IPS DF 4.7 (cell line): ENCODE results near the gene COPE.
"Not testable (repeated sequence)": the region's sequence is repeated elsewhere in the genome, so short reads cannot be mapped to it uniquely, and the experiment has no call there.

Experiments used
- DNase-seq: peaks from one replicate; pipeline ENCODE4 v3.0.0-alpha.2; 2013; ENCODE audit warnings: low spot score; ENCODE audit errors: extremely low read depth

COPE gene

DNA sequence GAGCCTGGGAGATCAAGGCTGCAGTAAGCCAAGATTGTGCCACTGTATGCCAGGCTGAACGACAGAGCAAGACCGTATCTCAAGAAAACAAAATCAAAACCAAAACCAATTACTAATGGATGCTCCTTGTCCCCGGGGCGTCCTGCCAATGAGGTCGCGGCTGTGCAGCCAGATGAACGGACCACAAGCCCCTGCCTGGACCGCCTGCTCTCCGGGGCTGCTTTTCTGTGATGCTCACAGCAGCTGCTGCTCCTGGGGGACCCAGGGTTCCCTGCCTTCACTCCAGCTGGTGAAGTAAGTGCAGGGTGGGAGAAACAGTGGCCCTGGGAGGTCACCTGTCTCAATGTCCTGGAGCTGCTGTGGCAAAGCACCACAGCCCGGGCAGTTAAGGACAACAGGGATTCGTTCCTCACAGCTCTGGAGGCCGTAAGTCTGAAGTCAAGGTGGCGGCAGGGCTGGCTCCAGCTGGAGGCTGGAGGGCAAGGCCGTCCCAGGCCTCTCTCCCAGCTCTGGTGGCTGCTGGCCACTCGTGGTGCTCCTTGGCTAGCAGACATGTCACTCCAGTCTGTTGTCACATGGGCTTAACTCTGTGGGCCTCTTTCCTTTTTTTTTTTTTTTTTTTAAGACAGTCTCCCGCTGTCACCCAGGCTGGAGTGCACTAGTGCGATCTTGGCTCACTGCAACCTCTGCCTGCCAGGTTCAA lies 10.1 kb downstream of the COPE start:
- no peak for DNase-seq

DNA sequence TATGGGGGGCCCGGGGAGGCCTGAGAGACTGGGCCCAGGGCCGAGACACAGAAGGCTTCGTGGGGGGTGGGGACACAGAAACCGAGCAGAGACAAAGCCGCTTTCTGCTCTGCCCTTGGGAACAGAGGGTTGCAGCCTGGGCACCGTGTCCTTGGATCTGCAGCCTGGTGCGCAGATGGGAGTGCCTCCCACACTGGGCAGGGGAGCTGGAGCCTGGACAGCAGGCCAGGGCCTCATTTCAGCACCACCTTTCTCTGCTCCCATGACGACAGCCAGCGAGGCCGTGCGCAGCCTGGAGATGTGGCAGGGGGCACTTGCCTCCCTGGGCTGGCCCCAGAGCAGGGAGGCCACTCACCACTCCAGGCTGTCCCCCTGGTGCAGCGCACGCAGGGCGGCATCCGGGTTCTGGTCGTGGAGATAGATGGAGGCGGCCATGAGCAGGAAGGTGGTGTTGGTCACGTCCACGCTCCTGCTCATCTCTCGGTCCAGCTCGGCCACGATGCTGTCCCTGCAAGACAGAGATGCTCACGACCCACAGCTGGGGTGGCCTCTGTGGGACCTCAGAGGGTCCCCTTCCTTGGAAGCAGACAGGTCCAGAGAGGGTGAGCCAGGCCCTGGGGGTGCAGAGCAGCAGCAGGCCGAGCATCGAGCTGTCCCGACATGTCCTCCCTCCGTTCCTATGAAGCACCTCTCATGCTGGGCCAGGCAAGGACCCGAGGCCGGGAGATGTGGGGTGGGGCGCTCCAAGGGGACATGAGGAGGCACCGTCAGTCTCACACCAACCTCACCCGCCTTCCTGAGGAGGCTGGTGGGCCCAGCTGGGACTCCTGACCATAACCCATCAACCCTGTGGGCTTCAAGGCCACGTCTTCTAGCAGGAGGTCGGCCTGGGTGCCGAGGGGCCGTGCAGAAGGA lies 12.3 kb downstream of the COPE start:
- DNase-seq = no peak

DNA sequence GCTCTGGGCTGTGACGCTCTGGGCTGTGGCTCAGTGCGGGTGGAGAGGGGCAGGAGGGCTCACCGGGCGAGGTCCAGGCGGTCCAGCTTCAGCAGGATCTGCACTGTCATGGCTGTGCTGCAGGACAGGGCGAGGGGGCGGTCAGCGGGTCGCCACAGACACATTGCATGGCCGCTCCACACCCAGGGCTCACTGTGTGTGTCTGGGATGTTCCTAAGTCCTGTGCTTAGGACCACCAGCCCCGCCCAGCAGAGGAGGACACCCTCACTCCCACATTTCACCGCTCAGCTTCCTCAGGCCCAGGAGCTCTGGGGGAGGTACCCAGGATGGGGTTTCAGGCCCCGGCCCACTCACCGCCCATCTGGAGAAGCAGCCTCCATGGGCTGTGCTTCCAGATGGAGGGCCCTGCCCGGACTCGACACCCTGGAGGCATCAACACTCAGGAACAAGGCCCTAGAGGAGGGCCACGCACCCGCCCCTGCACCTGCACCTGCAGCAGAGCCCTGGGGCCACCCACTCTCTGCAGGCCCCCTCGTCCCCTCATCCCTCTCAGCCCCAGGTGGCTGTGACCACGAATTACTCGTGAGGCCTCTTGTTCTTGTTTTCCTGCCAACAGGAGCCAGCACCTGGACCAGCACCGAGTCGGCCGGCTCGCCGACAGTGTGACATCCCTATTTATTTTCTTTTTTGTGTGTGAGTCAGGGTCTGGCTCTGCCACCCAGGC lies 13.5 kb downstream of the COPE start:
- DNase-seq = no peak

DNA sequence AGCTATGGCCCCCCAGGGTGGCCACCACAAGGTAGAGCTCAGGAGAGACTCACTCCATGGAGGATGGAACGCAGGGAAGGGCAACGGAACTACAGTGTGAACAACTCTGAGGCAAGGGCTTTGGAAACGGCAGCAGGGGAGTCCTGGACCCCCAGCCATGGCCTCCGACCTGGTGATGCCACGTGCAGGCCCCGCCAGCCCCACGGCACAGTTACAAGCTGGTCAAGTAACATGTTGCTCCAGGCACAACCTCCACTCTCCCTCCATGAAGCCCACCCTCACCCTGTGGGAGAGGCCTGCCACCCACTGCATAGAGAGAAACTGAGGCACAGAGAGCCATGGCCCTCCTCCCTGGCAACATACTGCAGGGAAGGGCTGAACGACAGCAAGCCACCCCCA lies 14.1 kb downstream of the COPE start:
- DNase-seq = no peak

DNA sequence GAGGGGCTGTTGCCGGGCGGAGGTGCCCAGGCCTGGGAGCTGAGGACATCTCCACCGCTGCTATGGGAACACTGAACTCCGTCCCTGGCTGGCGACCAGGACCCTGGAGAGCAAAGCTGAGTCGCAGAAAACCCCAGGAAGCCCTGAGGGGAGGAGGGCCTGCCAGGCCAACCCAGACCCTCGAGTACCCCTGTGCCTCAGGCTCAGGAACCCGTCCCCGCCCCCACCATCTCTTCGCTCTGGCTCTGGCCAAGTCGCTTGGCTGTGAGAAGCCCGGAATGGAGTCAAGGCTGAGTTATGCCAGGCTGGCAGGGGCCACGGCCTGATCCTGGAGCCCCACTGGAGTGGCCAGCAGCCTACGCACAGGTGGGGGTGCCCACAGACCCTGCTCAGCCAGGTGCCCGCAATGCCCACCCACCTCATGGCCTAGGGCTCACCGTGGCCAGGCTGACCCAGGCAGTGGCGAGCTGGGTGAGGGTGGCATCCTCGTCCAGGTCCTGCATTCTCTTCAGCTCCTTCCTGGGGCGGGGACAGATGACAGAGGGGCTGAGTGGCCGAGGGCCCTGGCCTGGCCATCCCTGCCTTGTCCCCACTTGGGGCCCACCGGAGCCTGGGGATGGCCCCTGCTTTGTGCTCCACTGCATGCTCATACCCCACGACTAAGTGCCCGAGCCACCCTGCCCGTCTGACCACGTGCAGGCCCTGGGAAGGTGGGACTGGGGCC lies 14.7 kb downstream of the COPE start:
- no peak for DNase-seq

DNA sequence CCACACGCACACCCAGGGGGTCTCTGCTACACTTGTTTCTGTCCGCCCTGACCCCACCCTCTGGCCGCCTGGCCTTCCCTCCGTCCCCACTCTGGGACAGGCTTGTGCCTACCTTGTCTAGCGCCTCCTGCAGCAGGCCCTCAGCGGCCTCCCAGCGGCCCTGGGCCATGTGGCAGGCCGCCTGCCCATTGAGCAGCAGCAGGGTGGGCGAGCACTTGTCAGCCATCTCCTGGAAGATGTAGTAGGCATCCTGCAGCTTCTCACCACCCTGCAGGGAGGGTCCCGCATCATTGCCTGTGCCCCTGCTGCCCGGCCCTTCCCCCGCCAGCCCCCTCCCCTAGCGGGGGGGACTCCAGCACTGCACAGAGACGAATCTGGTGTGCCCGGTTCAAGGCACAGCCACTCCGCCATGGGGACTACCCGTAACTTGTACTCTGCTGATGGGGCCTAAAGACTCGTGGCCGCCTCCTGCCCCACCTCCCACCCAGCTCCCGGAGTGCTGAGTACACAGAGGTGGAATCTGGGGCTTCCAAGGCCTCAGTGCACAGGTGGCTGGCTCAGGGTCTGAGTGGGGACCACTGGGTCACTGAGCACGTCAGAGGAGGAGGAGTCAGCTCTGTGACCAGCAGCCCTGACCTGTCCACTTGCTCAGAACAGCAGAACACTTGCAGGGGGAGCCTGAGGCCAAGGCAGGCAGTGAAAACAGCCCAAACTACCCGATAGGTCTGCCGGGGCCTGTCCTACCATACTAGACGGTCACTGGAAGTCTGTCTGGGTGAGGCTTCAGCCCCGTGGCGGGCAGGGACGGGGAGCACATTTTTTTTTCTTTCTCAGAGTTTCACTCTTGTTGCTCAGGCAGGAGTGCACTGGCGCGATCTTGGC lies 15.8 kb downstream of the COPE start:
- no peak for DNase-seq

DNA sequence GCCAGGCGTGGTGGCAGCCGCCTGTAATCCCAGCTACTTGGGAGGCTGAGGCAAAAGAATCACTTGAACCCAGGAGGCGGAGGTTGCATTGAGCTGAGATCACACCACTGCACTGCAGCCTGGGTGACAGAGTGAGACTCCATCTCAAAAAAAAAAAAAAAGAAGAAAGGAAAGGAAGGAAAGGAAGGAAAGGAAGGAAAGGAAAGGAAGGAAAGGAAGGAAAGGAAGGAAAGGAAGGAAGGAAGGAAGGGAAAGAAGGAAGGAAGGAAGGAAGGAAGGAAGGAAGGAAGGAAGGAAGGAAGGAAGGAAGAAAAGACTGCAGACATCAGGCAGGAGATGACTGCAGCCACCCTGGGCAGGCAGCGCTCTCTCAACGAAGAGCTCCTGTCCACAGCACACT lies 16.7 kb downstream of the COPE start:
- DNase-seq = not testable (repeated sequence)

DNA sequence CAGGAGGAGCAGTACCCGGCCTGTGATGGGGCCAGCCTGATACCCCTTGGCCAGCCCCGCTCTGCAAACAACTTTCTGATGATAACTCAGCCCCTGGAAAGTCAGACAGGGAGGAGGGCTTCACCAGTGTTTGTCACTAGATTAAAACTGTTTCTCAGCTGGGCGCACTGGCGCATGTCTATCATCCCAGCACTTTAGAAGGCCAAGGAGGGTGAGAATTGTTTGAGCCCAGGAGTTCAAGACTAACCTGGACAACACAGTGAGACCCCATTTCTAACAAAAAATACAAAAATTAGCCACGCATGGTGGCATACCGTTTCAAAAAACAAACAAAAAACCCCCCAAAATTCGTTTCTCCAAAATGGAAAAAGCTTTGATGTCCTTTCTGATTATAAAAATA lies 17.7 kb downstream of the COPE start:
- no peak for DNase-seq

DNA sequence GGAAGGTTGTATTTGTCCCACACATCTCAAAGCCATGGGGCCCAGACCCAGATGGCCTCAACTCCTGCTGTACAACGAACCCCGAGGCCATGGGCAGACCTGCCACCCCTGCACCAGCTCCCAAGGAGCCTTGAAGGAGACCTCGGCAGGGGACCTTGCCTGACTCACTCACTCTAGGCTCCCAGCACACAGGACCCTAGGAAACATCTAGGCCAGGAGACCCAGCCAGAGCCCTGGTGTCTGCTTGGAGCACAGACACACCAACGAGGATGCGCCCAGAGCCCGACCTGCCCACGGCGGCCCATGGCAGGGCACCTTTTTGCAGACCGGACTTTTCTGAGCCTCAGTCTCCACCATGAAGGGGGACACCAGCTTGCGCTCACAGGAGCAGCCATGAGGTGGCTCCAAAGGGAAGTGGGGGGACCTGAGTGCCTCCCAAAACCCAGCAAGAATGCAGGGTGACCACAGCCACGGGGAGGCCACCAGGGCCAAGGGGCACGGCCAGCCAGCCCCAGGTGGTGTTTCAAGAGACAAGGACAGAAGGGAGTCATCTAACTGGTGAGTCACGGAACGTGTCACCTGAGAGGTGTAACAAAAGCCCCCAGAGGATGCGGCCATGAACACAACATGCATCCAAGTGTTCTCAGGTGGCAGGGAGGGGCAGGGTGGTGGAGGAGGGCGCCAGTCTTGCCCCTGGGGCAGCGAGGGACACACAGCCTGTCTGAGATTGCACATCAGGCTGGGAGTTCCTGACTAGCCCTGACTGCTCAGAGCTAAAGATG lies 18.3 kb downstream of the COPE start:
- DNase-seq = no peak

DNA sequence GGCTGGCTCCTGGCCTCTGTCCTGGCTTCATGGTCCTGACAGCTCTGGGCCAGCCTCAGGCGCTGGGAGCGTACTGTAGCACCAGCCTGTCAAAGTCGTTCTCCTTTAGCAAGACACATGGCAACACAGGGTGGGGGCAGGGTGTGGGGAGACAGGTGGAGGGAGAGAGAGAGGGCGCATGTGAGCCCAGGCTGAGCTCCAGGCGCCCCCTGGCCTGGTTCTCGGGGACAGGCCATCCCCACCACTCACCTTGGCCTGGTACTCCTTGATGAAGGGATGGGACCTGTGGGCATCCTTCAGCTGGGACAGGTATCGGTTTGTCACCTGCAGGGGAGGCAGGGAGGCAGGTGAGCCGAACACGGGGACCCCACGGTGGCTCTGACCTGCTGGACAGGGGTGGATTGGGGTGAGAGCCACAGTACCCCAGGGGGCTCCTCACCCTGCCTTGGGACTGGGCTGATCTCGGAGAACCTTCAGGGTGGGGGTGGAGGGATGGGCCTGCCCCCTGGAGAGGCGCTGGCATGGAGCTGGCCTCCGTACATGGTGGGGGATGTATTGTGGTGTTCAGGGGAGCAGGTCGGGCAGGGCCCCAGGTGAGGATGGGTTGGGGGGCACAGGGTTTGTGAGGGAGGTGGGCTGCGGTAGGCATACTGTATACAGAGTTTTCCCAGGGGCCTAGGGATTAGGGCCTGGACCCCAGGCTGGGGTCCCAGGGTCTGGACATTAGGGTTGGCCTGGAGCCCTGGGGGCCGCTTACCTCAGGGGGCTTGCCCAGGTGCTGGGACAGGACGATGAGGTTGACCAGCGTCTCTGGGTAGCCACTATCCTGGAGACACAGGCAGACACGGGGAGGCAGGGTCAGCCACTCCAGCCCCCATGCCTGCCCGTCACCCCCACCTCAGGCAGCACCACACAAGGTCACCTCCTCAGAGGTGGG lies 19.3 kb downstream of the COPE start:
- no peak for DNase-seq

DNA sequence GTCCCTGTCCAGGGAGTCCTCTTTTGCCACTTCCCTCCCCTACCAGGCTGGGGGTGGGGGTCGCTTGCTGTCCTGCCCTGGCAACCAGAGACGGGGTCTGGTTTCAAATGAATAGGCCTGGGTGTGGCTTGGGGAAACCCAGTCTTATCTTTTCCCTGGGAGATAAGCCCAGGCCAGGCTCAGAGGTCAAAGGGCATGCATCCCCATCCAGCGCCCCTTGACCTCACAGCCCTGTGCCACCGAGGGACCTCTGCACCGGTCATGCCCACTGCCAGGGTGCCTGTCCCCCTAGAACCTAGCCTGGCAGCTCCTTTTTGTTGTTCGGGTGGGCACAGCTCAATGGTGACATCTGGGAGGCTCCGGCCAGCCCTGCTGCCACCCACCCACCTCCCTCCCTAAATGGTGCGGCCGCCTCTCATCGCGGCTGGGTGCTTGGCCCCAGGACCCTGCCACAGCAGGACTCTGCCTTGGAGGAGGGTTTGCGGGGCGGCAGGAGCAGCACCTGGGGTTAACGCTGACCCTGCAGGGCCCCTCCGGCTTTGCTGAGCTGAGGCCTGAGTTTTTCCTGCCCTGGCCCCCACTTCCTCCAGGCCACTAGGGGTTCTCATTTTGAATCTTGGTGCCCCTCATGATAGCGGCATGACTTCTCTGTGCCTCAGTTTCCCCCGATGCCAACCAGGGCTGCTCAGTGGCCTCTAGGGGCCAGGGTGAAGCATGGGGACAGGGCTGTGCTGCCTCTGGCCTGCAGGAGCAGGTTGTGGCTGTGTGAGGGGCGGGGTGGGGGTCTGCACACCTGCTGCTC lies 20.4 kb downstream of the COPE start:
- DNase-seq = no peak

DNA sequence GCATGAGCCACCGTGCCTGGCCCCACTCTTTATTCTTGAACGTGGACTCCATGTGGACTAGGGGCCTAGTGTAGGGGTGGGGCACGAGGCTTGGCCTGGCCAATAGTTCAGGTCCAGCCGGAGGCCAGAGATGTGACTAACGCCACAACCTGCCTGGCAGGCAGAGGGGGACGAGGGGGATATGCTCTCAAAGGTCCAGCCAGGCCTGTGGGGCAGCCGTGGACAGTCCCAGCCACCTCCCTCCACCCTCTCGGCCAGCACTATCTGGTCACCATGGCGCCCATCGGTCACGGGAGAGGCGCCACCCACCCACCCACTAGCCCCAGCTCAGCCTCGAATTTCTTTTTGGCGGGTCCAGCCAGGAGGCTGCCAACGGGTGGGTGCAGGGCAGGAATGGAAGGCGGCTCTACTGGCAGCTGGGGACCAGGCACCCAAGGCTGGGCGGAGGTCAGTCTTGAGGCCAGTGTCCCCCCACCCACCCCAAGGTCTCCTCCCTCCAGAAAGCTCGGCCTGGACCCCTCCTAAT lies 21.0 kb downstream of the COPE start:
- DNase-seq = no peak

DNA sequence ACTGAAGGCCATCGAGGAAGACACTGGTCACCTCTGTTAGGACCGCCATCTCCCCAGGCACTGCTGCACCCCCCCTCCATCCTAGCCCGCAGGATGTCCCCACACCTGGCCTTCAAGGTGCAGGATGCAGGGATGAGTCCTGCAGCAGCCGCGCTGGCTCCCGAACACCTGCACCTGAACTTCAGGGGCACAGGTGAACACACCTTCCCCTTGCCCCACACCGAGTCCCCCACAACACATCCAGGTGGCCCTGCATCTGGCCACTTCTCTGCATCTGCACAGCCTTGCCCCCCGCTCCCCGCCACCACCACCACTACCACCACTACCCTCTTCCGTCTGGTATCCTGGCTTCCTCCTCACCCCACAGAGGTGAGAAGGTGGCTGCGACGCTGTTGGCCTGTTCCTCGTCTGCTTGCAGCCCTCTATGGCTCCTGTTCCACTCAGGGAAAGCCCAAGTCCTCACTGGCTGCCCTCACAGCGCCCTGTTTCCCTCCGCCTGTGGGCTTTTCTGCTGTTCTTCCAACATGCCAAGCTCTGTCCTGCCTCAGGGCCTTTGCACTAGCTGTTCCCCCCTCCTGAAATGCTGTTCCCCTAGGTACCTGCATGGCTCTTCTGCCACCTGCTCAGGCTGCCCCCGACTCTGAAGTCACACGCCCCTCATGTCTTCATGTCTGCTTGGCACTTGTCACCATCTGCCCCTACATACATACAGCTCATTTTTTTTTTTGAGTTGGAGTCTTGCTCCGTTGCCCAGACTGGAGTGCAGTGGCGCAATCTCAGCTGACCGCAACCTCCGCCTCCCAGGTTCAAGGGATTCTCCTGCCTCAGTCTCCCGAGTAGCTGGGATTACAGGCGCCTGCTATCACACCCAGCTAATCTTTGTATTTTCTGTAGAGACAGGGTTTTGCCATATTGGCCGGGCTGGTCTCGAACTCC lies 21.8 kb downstream of the COPE start:
- no peak for DNase-seq

DNA sequence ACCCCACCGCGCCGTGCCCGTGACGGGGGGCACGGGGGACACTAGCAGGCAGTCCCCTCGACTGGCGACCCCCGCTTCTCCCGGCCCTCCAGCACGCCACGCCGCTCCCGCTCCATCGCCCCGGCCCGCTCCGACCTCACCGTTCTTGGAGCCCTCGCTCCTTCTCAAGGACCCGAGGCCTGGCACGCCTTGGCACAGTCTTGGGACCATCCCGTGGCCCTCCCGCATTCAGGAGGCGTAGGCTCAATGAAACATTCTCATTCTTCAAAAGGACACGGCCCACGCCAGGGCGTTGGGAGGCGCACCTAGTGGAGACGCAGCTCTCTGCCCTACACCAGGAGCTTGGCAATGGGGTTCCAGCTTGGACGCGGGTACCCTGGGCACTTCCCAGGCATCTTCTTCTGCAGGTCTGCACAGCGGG lies 22.8 kb downstream of the COPE start:
- DNase-seq = no peak

DNA sequence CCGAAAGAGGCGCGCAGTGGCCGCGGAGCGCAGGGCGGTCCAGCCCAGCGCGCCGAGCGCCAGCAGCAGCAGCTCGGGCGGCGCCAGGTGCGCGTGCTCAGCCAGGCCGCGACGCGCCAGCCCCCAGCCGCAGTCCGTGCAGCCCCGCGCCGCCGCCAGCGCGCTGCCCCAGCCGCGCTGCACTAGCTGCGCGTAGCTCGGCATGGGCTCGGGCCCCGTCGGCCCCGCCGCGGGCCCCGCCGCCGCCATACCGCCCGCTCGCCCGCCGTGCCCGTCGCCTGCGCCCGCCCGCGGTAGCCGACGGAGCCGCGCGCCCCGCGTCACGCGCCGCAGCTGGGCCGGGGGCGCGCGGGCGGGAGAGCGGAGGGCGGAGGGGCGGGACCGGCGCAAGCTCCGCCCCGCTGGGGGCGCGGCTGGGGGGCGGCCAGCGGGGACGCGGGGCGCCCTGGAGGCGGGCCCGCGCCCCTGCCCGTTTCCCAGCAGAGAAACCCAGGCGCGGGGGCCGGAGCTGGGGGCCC lies 23.3 kb downstream of the COPE start, which contains the start of gene CERS1:
CERS1 (minus strand) TSS at position 335 of the 518 bp plus-strand sequence; CDS start at position 249, 86 bp downstream.
- DNase-seq = no peak
